SJCRH30 (cell line): ENCODE measurements around the gene NOLC1. TPM values are rescaled to one million over a fixed set of nuclear protein-coding genes. Genes with fewer than 3 reads are reported as not detected.
A peak's percentile ranks its signal among the peaks of the same experiment; 100 is the strongest.
"Not testable (repeated sequence)": the region's sequence is repeated elsewhere in the genome, so short reads cannot be mapped to it uniquely, and the experiment has no call there.

ENCODE experiments used
- DNase-seq, 2 experiments: peaks; one replicate each; pipeline ENCODE4 v3.0.0-alpha.2; 2015 to 2020
- H3K27ac ChIP-seq: fragments of 250-450 bp; sonication (Bioruptor Pico); 2 replicates; pipeline ENCODE4 v1.5.1; 2020; ENCODE audit warnings: mild to moderate bottlenecking, moderate library complexity
- H3K27me3 ChIP-seq: fragments of 250-450 bp; sonication (Bioruptor Pico); 2 replicates; pipeline ENCODE4 v1.5.1; 2020; ENCODE audit warnings: mild to moderate bottlenecking, moderate library complexity
- H3K36me3 ChIP-seq: fragments of 250-450 bp; sonication (Bioruptor Pico); 2 replicates; pipeline ENCODE4 v1.5.1; 2020; ENCODE audit warnings: mild to moderate bottlenecking, moderate library complexity
- H3K4me1 ChIP-seq: fragments of 250-450 bp; sonication (Bioruptor Pico); 2 replicates; pipeline ENCODE4 v1.5.1; 2020; ENCODE audit warnings: mild to moderate bottlenecking, moderate library complexity
- H3K4me3 ChIP-seq: fragments of 250-450 bp; sonication (Bioruptor Pico); 2 replicates; pipeline ENCODE4 v1.5.1; 2020; ENCODE audit warnings: mild to moderate bottlenecking, moderate library complexity
- H3K9me3 ChIP-seq: fragments of 250-450 bp; sonication (Bioruptor Pico); replicated peaks from 2 replicates; pipeline ENCODE4 v1.5.1; 2020; ENCODE audit warnings: mild to moderate bottlenecking, moderate library complexity
- total RNA-seq: library from RNA; depleted of rRNA; stranded (reverse); fragments of >200 nt; shearing (Covaris generic); gene quantifications from 2 replicates; pipeline ENCODE4 v1.2.3, GENCODE V29; 2014

The NOLC1 gene
- total RNA-seq, 1 experiment from 2014 or later = 242 TPM

DNA sequence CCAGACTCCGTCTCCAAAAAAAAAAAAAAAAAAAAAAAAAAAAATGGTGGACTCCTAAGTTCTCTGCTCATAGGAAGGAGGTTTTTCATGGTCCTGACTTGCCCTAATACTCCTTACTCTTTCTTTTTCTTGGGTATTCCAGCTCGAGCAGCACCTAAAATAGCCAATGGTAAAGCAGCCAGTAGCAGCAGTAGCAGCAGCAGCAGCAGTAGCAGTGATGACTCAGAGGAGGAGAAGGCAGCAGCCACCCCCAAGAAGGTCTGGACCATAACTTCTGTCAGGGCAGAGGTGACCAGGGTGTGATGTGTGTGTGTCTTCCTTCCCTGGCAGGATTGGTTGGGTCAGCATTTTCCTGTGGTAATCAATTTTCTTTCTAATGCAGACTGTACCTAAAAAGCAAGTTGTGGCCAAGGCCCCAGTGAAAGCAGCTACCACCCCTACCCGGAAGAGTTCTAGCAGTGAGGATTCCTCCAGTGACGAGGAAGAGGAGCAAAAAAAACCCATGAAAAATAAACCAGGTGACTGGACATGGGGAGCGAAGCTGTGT lies 6.9 kb downstream of the NOLC1 start:
- peaks cover 8% of the 10 kb centered on the region; the same call in 1 of the 2 replicates for H3K4me1 ChIP-seq
- H3K27me3 ChIP-seq = no peaks in the 10 kb centered on the region
- H3K4me3 ChIP-seq = no peak overlapping the region
- H3K9me3 ChIP-seq = no peaks in the 10 kb centered on the region
- peaks cover 84% of the 10 kb centered on the region for H3K36me3 ChIP-seq
- DNase-seq = no peak
- H3K27ac ChIP-seq = no peak overlapping the region

DNA sequence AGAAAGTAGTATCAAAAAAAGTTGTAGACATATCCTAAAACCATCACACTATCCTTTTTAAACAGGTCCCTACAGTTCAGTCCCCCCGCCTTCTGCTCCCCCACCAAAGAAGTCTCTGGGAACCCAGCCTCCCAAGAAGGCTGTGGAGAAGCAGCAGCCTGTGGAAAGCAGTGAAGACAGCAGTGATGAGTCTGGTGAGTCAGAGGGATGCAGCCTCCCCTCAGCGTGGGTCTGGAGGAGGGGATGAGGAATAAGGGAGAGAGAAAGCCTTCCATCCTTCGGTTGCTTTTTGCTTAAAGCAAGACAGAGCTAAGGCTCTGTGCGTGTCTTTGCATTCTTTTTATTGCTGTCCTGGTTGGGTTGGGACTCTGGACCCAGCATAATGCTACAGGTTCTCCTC lies 7.6 kb downstream of the NOLC1 start:
- Histone ChIP-seq H3K27me3 (no peaks in the 10 kb centered on the region), H3K27ac (no peak overlapping the region), H3K4me3 (no peak overlapping the region), H3K36me3 (peaks cover 82% of the 10 kb centered on the region), H3K9me3 (no peaks in the 10 kb centered on the region), H3K4me1 (peaks cover 8% of the 10 kb centered on the region; the same call in 1 of the 2 replicates)
- no peak for DNase-seq

DNA sequence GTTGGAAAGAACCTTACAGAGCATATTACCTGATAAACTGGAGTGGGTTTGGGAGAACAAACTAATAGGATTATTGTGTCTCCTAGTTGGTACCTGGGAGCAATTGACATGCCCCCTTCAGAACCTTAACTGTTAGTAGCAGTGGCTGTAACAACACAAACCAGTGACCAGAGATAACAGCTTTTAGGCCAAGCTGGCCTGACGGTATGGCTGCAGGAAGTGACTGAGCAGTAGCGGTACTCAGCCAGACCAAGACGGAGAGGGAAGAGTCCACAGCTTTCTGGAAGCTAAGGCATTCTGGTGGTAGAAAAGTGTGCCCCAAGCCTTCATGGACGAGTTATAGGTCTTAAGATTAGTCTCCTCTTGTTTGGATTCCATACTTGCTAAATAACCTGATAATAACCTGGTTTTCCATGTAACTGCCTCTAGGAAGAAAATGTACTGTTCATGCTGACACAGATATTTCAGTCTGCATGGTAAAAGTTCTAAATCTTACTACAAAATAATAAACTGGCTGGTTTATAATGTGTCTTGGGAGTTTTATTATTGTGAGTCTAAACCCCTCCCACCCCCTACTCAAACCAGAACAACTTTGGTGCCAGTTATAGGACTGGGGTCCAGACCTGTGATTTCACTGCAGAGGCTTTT lies 11.3 kb downstream of the NOLC1 start:
- DNase-seq = no peak
- peaks cover 57% of the 10 kb centered on the region for H3K36me3 ChIP-seq

DNA sequence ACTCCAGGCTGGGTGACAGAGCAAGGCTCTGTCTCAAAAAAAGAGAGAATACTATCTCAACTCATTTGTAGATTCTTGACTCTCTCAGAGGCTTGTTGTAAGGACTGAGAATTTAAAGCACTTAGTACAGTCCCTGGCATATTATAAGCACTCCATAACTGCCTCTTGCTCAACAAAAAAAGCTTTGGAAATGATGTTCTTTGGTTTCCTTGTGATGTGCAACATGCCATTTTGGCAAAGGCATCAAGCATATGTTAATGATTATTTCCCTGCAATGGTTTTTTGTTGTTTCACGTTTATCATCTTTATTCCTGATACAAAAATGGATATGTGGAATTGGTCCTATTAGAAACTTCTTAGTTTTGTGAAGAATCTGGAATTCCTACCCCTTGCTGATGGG lies 15.7 kb downstream of the NOLC1 start:
- Histone ChIP-seq H3K27ac (no peak overlapping the region), H3K4me1 (peaks cover 8% of the 10 kb centered on the region; the same call in 1 of the 2 replicates), H3K36me3 (peaks cover 14% of the 10 kb centered on the region), H3K27me3 (no peaks in the 10 kb centered on the region), H3K4me3 (no peak overlapping the region), H3K9me3 (no peaks in the 10 kb centered on the region)
- DNase-seq = no peak

More for the DNA sequence above, 11.3 kb downstream of the NOLC1 start:
- no peaks in the 10 kb centered on the region for H3K27me3 ChIP-seq
- H3K4me1 ChIP-seq = peaks cover 8% of the 10 kb centered on the region; the same call in 1 of the 2 replicates
- H3K4me3 ChIP-seq = no peak overlapping the region
- H3K9me3 ChIP-seq = no peaks in the 10 kb centered on the region
- H3K27ac ChIP-seq = no peak overlapping the region

DNA sequence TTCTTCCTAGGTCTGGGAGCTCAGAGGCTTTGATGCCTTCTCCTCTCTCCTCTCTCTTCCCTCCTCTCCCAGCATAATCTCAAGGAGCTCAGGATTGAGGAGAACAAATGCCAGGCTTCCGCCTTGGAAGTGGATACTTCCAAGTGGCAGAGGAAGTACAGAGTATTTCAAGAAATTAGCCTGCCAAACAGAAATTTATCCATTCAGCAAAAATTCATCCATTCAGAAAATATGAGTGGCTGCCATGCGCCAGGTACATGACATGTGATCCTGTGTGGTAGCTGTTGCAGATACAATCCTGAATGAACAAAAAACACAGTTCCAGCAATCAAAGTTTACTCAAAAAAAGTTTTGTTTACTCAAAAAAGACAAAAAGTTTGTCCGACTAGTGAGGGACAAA lies 18.4 kb downstream of the NOLC1 start:
- H3K27me3 ChIP-seq = no peaks in the 10 kb centered on the region
- peaks cover 5% of the 10 kb centered on the region; the same call in 1 of the 2 replicates for H3K4me1 ChIP-seq
- no peaks in the 10 kb centered on the region for H3K9me3 ChIP-seq
- no peaks in the 10 kb centered on the region for H3K36me3 ChIP-seq
- no peak overlapping the region for H3K27ac ChIP-seq
- no peak for DNase-seq
- H3K4me3 ChIP-seq = no peak overlapping the region

DNA sequence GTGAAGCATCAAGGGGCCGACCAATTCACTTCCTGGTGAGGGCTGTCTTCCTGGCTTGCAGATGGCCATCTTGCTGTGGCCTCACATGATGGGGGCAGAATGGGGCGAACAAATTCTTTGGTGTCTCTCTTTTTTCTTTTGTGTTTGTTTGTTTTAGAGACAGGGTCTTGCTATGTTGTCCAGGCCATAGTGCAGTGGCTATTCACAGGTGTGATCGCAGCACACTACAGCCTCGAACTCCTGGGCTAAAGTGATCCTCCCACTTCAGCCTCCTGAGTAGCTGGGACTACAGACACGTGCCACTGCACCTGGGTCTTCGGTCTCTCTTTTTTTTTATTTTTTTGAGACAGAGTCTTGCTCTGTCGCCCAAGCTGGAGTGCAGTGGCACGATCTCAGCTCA lies 20.1 kb downstream of the NOLC1 start:
- H3K4me3 ChIP-seq = no peak overlapping the region
- no peaks in the 10 kb centered on the region for H3K36me3 ChIP-seq
- no peak overlapping the region for H3K27ac ChIP-seq
- DNase-seq = no peak
- no peaks in the 10 kb centered on the region for H3K27me3 ChIP-seq
- H3K4me1 ChIP-seq = peaks cover 5% of the 10 kb centered on the region; the same call in 1 of the 2 replicates
- no peaks in the 10 kb centered on the region for H3K9me3 ChIP-seq

DNA sequence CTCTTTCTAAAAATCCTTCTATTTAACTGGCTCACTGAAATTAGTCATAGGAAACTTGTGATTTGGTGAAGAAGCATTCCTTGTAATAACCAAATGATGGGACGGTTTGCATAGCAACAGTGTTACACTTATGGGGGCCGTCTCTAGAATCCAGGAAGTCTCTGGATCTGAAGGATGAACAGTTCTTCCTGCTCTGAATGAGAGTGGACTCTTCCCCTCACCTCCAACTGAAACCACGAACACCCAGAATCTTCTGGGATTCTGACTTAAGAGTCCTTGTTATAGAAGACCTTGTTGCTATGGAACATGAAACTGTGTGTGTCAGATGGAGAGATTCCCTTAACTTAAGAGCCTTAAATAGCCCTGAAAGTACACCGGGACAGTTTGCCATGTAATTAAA lies 23.2 kb downstream of the NOLC1 start:
- H3K9me3 ChIP-seq = no peaks in the 10 kb centered on the region
- H3K27ac ChIP-seq = no peak overlapping the region
- peak in 1 of 2 experiments; percentile 33 for DNase-seq
- no peaks in the 10 kb centered on the region for H3K36me3 ChIP-seq
- no peak overlapping the region for H3K4me3 ChIP-seq
- H3K4me1 ChIP-seq = peaks cover 5% of the 10 kb centered on the region
- no peaks in the 10 kb centered on the region for H3K27me3 ChIP-seq

DNA sequence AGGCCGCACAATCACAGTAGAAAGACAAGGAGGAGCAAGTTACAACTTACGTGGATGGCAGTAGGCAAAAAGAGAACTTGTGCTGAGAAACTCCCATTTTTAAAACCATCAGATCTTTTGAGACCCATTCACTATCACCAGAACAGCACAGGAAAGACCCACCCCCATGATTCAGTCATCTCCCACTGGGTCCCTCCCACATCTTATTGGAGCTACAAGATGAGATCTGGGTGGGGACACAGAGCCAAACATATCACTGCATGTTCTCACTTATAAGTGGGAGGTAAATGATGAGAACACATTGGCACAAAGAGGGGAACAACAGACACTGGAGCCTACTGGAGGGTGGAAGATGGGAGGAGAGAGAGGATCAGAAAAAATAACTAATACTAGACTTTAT lies 32.4 kb downstream of the NOLC1 start:
- H3K36me3 ChIP-seq = no peaks in the 10 kb centered on the region
- no peaks in the 10 kb centered on the region; the same call in 1 of the 2 replicates for H3K4me1 ChIP-seq
- H3K9me3 ChIP-seq = peaks cover 5% of the 10 kb centered on the region
- H3K27me3 ChIP-seq = no peaks in the 10 kb centered on the region
- no peak overlapping the region for H3K27ac ChIP-seq
- DNase-seq = no peak
- H3K4me3 ChIP-seq = no peak overlapping the region

DNA sequence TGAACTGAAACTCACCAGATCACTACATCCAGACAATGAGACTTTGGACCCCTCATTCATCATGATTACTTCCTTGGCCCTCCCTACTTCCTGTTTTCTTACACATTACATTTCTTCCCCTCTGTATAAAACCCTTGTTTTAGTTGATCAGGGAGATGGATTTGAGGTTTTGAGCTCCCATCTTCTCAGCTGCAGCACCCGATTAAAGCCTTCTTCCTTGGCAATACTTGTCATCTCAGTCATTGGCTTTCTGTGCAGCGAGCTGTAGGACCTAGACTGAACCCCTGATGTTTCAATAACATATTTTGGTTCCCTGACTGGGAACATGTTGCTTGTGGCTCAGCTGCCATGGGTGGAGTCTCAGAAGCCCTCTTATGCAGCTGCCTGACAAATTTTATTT lies 33.1 kb downstream of the NOLC1 start:
- Histone ChIP-seq H3K27ac (no peak overlapping the region), H3K9me3 (peaks cover 8% of the 10 kb centered on the region), H3K36me3 (no peaks in the 10 kb centered on the region), H3K4me1 (no peaks in the 10 kb centered on the region), H3K27me3 (no peaks in the 10 kb centered on the region), H3K4me3 (no peak overlapping the region)
- DNase-seq = no peak

DNA sequence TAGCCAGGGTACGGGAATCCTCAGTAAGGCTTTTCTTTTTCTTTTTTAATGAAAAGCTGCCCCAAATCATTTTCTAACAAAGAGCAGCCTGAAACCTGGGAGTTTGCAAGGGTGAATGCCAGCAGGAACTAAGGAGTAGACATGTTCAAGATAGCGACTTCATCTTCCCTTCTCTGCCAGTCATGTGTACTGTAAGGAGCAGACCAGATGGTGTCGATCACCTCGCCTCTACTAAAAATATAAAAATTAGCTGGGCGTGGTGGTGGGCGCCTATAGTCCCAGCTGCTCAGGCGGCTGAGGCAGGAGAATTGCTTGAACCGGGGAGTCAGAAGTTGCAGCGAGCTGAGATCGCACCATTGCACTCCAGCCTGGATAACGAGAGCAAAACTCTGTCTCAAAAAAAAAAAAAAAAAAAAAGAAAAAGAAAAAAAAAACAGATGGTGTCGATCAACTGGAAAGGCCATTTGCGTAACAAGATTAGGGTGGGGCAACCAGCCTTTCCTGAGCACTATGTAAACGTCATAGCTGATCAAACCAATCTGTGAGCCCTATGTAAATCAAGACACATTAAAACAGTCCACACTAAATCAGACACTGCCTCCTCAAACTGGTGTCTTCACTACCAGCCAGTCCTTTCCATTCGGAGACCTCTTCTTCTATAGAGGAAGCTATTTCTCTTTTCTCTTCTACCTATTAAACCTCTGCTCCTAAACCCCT lies 33.8 kb downstream of the NOLC1 start:
- Histone ChIP-seq H3K27ac (no peak overlapping the region), H3K36me3 (no peaks in the 10 kb centered on the region)

DNA sequence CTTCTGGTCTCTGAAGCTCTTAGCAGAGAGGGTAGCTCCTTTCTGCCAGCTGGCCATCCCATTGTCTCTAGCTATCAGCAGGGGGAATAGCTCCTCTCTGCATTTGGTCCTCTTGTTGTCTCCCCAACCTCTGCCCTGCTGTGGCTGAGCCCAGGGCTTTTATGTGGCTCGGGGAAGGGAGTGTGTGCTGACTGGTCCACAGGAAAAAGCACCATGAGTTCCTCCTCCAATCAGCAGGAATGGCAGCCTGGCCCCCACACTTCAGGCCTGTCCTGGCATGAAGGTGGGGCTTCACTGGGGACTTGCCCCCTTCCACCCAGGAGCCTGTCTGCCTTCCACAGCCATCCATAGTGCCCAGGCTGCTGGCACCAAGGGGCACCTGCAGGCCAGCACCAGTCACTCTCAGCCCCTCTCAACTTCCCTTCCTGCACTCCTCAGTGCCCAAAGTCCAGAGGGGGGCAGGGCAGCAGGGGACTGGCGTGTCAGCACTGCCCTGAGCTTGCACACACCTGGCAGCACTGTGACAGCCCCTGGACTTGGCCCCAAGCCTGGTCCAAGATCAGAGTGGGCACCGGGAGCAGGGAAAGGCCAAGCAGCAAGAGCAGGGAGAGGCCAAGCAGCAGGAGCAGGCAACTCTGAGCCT lies 36.2 kb downstream of the NOLC1 start:
- Histone ChIP-seq H3K27ac (no peak overlapping the region), H3K4me3 (no peak overlapping the region)

More for the DNA sequence above, 33.8 kb downstream of the NOLC1 start:
- Histone ChIP-seq H3K4me3 (no peak overlapping the region), H3K4me1 (no peaks in the 10 kb centered on the region), H3K9me3 (peaks cover 12% of the 10 kb centered on the region), H3K27me3 (no peaks in the 10 kb centered on the region)
- no peak for DNase-seq

DNA sequence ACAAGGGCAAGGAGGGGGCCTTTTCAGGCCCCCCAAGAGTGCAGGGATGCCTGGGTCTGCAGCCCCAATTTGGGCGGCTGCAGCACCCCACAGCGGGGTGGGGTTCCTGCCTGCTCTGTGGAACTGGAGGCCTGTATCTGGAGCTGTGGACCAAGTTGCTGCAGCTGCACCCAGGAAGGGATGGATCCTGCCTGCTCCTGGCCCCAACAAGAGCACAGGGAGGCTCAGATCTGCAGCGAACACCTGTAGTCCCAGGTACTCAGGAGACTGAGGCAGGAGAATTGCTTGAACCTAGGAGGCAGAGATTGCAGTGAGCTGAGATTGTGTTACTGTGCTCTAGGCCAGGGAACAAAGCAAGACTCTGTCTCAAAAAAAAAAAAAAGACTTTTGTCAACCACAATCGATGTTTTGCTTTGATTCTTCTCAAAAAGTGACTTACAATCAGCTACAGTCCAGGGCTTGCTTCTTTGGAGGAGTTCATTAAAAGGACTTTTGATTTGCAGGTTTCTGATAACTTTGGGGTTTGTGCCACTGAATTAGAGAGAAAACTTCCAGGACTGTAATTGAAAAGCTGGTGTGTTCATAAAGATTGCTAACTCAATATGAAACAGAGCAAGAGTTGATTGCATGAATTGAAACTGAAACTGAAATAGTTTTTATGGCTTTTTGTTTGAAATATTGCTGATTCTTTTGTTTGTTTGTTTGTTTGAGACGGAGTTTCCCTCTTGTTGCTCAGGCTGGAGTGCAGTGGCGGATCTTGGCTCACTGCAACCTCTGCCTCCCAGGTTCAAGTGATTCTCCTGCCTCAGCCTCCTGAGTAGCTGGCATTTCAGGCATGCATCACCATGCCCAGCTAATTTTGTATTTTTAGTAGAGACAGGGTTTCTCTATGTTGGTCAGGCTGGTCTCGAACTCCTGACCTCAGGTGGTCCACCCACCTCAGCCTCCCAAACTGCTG lies 37.0 kb downstream of the NOLC1 start:
- H3K4me1 ChIP-seq, H3K36me3 ChIP-seq, DNase-seq, H3K27me3 ChIP-seq, H3K27ac ChIP-seq, H3K4me3 ChIP-seq: not testable (repeated sequence)
- peaks cover 22% of the 10 kb centered on the region for H3K9me3 ChIP-seq

More for the DNA sequence above, 36.2 kb downstream of the NOLC1 start:
- no peaks in the 10 kb centered on the region for H3K27me3 ChIP-seq
- no peaks in the 10 kb centered on the region for H3K36me3 ChIP-seq
- DNase-seq = no peak
- peaks cover 22% of the 10 kb centered on the region for H3K9me3 ChIP-seq
- no peaks in the 10 kb centered on the region for H3K4me1 ChIP-seq

DNA sequence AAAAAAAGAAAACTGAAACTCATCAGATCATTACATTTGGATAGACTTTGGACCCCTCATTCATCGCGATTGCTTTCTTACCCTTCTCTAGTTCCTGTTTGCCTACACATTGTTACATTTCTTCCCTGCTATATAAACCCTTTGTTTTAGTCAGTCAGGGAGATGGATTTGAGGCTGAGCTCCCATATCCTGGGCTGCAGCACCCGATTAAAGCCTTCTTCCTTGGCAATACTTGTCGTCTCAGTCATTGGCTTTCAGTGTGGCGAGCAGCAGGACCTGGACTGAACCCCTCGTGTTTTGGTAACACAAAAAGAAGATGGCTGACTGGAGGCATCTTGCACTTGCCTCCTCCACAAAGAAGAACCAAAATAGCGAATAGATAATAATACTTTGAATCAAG lies 39.8 kb downstream of the NOLC1 start:
- no peak for DNase-seq
- peaks cover 17% of the 10 kb centered on the region for H3K9me3 ChIP-seq
- no peaks in the 10 kb centered on the region for H3K27me3 ChIP-seq
- peaks cover 23% of the 10 kb centered on the region for H3K4me1 ChIP-seq
- H3K36me3 ChIP-seq = 0 out of 2 replicates have a peak, but pooled peaks cover 3% of the 10 kb centered on the region
- H3K4me3 ChIP-seq = no peak overlapping the region
- no peak overlapping the region for H3K27ac ChIP-seq

DNA sequence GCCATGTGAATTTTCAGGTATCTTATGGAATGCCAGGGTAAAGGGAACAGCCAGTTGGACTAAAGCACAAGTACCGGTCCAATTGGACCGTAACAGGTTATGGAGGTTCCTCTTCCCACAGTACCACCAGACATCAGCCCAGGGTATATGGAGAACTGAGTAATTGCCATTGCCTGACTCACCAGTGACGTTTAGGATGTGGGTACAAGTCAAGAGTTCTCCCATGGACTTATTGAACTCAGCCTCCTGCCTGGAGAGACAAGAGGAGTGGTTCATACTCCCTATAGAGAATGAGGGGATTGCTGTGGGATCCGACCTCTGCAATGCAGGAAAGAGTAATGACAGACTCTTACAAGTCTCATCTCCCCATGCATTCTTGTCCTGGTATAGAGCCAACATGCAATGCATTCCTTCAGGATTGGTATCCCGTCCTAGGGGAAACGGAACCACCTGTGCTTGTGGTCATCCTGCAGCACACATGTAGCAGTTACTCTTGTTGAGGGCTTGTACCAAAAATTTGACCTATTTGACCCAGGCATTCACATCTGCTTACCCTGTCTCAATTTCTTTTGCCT lies 43.2 kb downstream of the NOLC1 start:
- H3K36me3 ChIP-seq = 0 out of 2 replicates have a peak, but pooled peaks cover 3% of the 10 kb centered on the region
- H3K4me3 ChIP-seq = no peak overlapping the region
- H3K27ac ChIP-seq = peak overlapping the region; percentile 62
- H3K4me1 ChIP-seq = peaks cover 32% of the 10 kb centered on the region
- peak; percentile 83 to 88 for DNase-seq
- no peaks in the 10 kb centered on the region for H3K27me3 ChIP-seq
- peaks cover 23% of the 10 kb centered on the region for H3K9me3 ChIP-seq
